K562 (cell line): ENCODE data around the gene HBG1. TPM values are rescaled to one million over a fixed set of nuclear protein-coding genes. Genes with fewer than 3 reads are reported as not detected.

Experiments
- BRF1 ChIP-seq: IDR thresholded peaks from 3 replicates; pipeline ENCODE4 v1.6.1; 2011; ENCODE audit warnings: borderline replicate concordance, mild to moderate bottlenecking; ENCODE audit not compliant: insufficient read length; ENCODE audit errors: extremely low read depth
- CREM ChIP-seq: IDR thresholded peaks from 2 replicates; pipeline ENCODE4 v1.6.1; 2014; ENCODE audit warnings: antibody characterized with exemption, low read depth
- DPF2 ChIP-seq: fragments of 450-650 bp; IDR thresholded peaks from 2 replicates; pipeline ENCODE4 v1.6.1; 2016
- EGR1 ChIP-seq: fragments of 450-650 bp; conservative IDR thresholded peaks from 2 replicates; pipeline ENCODE4 v1.6.1; 2017; ENCODE audit warnings: mild to moderate bottlenecking
- ELF2 ChIP-seq: fragments of 250-450 bp; sonication (Bioruptor Pico); IDR thresholded peaks from 2 replicates; pipeline ENCODE4 v1.5.0; 2021; ENCODE audit warnings: mild to moderate bottlenecking
- LEF1 ChIP-seq: fragments of 450-650 bp; IDR thresholded peaks from 2 replicates; pipeline ENCODE4 v1.6.1; 2016; ENCODE audit warnings: mild to moderate bottlenecking
- NCOA6 ChIP-seq: fragments of 450-650 bp; IDR thresholded peaks from 2 replicates; pipeline ENCODE4 v1.6.1; 2017; ENCODE audit warnings: mild to moderate bottlenecking
- NFATC3 ChIP-seq: fragments of 450-650 bp; IDR thresholded peaks from 2 replicates; pipeline ENCODE4 v1.6.1; 2017; ENCODE audit warnings: mild to moderate bottlenecking
- NFXL1 ChIP-seq: fragments of 450-650 bp; formaldehyde crosslinking; IDR thresholded peaks from 2 replicates; pipeline ENCODE4 v1.4.0; 2021; ENCODE audit warnings: mild to moderate bottlenecking
- SMC3 ChIP-seq: conservative IDR thresholded peaks from 2 replicates; pipeline ENCODE4 v1.6.1; 2011; ENCODE audit warnings: low read depth, low read length, improper control_type of control experiment; ENCODE audit not compliant: insufficient read depth
- ZFP30 ChIP-seq: fragments of 250-450 bp; sonication (Bioruptor Pico); IDR thresholded peaks from 2 replicates; pipeline ENCODE4 v1.8.0; 2022; ENCODE audit warnings: moderate library complexity, mild to moderate bottlenecking, inconsistent platforms, borderline replicate concordance
- ZNF518B ChIP-seq: fragments of 250-450 bp; sonication (Bioruptor Pico); IDR thresholded peaks from 2 replicates; pipeline ENCODE4 v1.5.0; 2021; ENCODE audit warnings: mild to moderate bottlenecking, moderate library complexity
- polyA plus RNA-seq, 8 experiments: library from polyadenylated mRNA; depleted of rRNA in 4 of 8; stranded (reverse) in 5 of 8; unstranded in 3 of 8; fragments of >200 nt; fragmentation: Nextera tagmentation in 2 of 8; fragmentation: Illumina TruSeq in 1 of 8; extraction: Ambion mirVana in 2 of 8; extraction: Trizol in 1 of 8; gene quantifications; 2 replicates each; pipeline versions ENCODE4 v1.2.1 to v1.2.3, GENCODE V29; 2011 to 2014; ENCODE audit warnings: inconsistent platforms in 1 of 8, missing spikeins in 1 of 8
- total RNA-seq, 7 experiments: library from RNA; depleted of rRNA in 6 of 7; stranded (reverse); fragments of >200 nt in 6 of 7; fragmentation: Illumina TruSeq in 2 of 7; extraction: Trizol in 2 of 7; gene quantifications; 2 replicates each; pipeline versions ENCODE4 v1.2.1 to v1.2.3, GENCODE V29; 2011 to 2021; ENCODE audit warnings: low replicate concordance in 1 of 7
- TF ChIP-seq, protein P1 (sequence below): sonication (generic); formaldehyde crosslinking; IDR thresholded peaks from 2 replicates; pipeline ENCODE4 v1.8.0; 2022; ENCODE audit warnings: mild to moderate bottlenecking, missing genetic modification reagents
- TF ChIP-seq, protein P2 (sequence below): fragments of 200-400 bp; formaldehyde crosslinking; IDR thresholded peaks from 2 replicates; pipeline ENCODE4 v1.6.1; 2017; ENCODE audit warnings: mild to moderate bottlenecking, low read depth, low read length, moderate library complexity

Gene HBG1
- total and polyA plus RNA-seq, 9 of the 15 experiments (the other 6 are each of a cell fraction or from before 2014, with no cell fraction given), result 1,066 to 16,338 (median 4,898) TPM

GRCh38 chr11:5204787-5205186, 44.9 kb downstream of the HBG1 start (continued):
- TF ChIP-seq CREM (0 out of 2 replicates have a peak, but pooled peaks have one; percentile 33), LEF1 (no peak), ZNF518B (CRISPR knock-in tag) (no peak), NFATC3 (peak; percentile 42; the same call in 1 of the 2 replicates), NCOA6 (0 out of 2 replicates have a peak, but pooled peaks have one; percentile 26), BRF1 (no peak), EGR1 (peak; percentile 46), ELF2 (CRISPR knock-in tag) (no peak), SMC3 (peak; percentile 87), ZFP30 (no peak), DPF2 (no peak; the same call in 1 of the 2 replicates), NFXL1 (no peak)
- TF ChIP-seq, protein P1, sequence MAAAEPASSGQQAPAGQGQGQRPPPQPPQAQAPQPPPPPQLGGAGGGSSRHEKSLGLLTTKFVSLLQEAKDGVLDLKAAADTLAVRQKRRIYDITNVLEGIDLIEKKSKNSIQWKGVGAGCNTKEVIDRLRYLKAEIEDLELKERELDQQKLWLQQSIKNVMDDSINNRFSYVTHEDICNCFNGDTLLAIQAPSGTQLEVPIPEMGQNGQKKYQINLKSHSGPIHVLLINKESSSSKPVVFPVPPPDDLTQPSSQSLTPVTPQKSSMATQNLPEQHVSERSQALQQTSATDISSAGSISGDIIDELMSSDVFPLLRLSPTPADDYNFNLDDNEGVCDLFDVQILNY (CRISPR knock-in tag), result no peak
- TF ChIP-seq, protein P2, sequence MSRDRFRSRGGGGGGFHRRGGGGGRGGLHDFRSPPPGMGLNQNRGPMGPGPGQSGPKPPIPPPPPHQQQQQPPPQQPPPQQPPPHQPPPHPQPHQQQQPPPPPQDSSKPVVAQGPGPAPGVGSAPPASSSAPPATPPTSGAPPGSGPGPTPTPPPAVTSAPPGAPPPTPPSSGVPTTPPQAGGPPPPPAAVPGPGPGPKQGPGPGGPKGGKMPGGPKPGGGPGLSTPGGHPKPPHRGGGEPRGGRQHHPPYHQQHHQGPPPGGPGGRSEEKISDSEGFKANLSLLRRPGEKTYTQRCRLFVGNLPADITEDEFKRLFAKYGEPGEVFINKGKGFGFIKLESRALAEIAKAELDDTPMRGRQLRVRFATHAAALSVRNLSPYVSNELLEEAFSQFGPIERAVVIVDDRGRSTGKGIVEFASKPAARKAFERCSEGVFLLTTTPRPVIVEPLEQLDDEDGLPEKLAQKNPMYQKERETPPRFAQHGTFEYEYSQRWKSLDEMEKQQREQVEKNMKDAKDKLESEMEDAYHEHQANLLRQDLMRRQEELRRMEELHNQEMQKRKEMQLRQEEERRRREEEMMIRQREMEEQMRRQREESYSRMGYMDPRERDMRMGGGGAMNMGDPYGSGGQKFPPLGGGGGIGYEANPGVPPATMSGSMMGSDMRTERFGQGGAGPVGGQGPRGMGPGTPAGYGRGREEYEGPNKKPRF, result no peak
